GM12801 (cell line): Measurements from ENCODE around the gene AHCYL1.

Experiments
- CTCF ChIP-seq: IDR thresholded peaks from one replicate; pipeline ENCODE4 v1.5.1; 2011; ENCODE audit warnings: control low read depth; ENCODE audit not compliant: insufficient read length; ENCODE audit errors: extremely low read depth

Gene AHCYL1

GRCh38 chr1:109991400-109991925 is 6.9 kb downstream of the AHCYL1 start:
- TF ChIP-seq CTCF = no peak

- TF ChIP-seq CTCF = no peak
Measured at GRCh38 chr1:109993885-109994284, 9.3 kb downstream of the AHCYL1 start.

GRCh38 chr1:109994654-109995053 is 10.1 kb downstream of the AHCYL1 start:
- no peak for TF ChIP-seq CTCF

GRCh38 chr1:109995536-109995935 is 11.0 kb downstream of the AHCYL1 start:
- TF ChIP-seq CTCF = no peak

GRCh38 chr1:109996476-109996875 is 11.9 kb downstream of the AHCYL1 start:
- TF ChIP-seq CTCF = no peak

GRCh38 chr1:109997204-109997866 is 12.8 kb downstream of the AHCYL1 start:
- no peak for TF ChIP-seq CTCF

- TF ChIP-seq CTCF = no peak
Measured at GRCh38 chr1:109997867-109998229, 13.3 kb downstream of the AHCYL1 start.

GRCh38 chr1:110002695-110003094 is 18.1 kb downstream of the AHCYL1 start:
- TF ChIP-seq CTCF = no peak
